ENCODE measurements around the gene OTUB2. TPM values are rescaled to one million over a fixed set of nuclear protein-coding genes. Genes with fewer than 3 reads are reported as not detected.

The OTUB2 gene
- total RNA-seq, 1 donor from 2014 or later, result 0.27 TPM

DNA sequence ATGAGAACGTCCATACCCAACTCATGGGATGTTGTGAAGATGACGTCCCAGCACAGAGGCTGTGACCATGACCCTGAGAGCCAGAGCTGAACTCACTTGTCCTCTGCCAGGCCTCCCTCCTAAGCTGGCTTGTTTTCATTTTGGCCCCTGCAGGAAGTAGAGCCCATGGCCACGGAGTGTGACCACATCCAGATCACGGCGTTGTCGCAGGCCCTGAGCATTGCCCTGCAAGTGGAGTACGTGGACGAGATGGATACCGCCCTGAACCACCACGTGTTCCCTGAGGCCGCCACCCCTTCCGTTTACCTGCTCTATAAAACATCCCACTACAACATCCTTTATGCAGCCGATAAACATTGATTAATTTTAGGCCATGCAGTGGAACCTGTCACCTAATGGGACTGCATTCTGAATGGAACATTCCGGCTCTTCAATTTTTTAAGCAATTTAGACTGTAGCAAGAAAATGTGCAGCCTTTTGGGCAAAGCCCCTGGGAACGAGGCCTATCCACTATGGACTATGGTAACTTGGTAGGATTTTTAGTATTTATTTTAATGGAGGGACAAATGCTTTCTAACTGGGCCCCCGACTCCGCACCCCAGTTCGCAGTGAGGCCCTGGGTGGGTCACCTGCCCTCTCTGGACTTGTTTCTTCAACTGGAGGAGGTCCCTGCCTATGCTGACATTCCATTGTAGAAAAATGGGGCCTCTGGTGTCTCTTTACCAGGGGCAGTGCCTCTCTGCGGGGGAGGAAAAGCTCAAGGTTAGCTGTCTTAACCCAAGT is 19.6 kb downstream of the OTUB2 start:
- Histone ChIP-seq H3K36me3 (peaks cover 52% of the 10 kb centered on the region), H3K4me1 (peaks cover 50% of the 10 kb centered on the region), H3K9me3 (replicated peaks) (no peaks in the 10 kb centered on the region), H3K4me3 (no peak overlapping the region), H3K27me3 (ENCODE audit: low read depth) (no peaks in the 10 kb centered on the region), H3K27ac (replicated peaks) (no peak overlapping the region)
- intact Hi-C loops (cut with micrococcal nuclease), result no loop called here
- TF ChIP-seq, protein P1, sequence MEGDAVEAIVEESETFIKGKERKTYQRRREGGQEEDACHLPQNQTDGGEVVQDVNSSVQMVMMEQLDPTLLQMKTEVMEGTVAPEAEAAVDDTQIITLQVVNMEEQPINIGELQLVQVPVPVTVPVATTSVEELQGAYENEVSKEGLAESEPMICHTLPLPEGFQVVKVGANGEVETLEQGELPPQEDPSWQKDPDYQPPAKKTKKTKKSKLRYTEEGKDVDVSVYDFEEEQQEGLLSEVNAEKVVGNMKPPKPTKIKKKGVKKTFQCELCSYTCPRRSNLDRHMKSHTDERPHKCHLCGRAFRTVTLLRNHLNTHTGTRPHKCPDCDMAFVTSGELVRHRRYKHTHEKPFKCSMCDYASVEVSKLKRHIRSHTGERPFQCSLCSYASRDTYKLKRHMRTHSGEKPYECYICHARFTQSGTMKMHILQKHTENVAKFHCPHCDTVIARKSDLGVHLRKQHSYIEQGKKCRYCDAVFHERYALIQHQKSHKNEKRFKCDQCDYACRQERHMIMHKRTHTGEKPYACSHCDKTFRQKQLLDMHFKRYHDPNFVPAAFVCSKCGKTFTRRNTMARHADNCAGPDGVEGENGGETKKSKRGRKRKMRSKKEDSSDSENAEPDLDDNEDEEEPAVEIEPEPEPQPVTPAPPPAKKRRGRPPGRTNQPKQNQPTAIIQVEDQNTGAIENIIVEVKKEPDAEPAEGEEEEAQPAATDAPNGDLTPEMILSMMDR (IDR thresholded peaks at IDR 0.05; ENCODE audit: borderline replicate concordance), result no peak
- DNase-seq, result no peak

GRCh38 chr14:94046696-94047250 is 20.6 kb downstream of the OTUB2 start:
- peaks cover 63% of the 10 kb centered on the region for H3K36me3 ChIP-seq
- DNase-seq, result no peak
- no peak overlapping the region for H3K27ac ChIP-seq (replicated peaks)

GRCh38 chr14:94047581-94047980 is 21.4 kb downstream of the OTUB2 start:
- intact Hi-C loops (cut with micrococcal nuclease), result no loop called here
- no peak for DNase-seq
- H3K27me3 ChIP-seq (ENCODE audit: low read depth), result no peaks in the 10 kb centered on the region
- H3K27ac ChIP-seq (replicated peaks), result no peak overlapping the region
- TF ChIP-seq, protein P1 (IDR thresholded peaks at IDR 0.05; ENCODE audit: borderline replicate concordance), result no peak
- peaks cover 71% of the 10 kb centered on the region for H3K36me3 ChIP-seq
- H3K9me3 ChIP-seq (replicated peaks), result no peaks in the 10 kb centered on the region
- H3K4me3 ChIP-seq, result no peak overlapping the region
- peaks cover 50% of the 10 kb centered on the region for H3K4me1 ChIP-seq

More at GRCh38 chr14:94046696-94047250, 20.6 kb downstream of the OTUB2 start:
- Histone ChIP-seq H3K27me3 (ENCODE audit: low read depth) (no peaks in the 10 kb centered on the region), H3K4me3 (no peak overlapping the region), H3K4me1 (peaks cover 50% of the 10 kb centered on the region), H3K9me3 (replicated peaks) (no peaks in the 10 kb centered on the region)
- intact Hi-C loops (cut with micrococcal nuclease), result no loop called here
- TF ChIP-seq, protein P1 (IDR thresholded peaks at IDR 0.05; ENCODE audit: borderline replicate concordance), result no peak

DNA sequence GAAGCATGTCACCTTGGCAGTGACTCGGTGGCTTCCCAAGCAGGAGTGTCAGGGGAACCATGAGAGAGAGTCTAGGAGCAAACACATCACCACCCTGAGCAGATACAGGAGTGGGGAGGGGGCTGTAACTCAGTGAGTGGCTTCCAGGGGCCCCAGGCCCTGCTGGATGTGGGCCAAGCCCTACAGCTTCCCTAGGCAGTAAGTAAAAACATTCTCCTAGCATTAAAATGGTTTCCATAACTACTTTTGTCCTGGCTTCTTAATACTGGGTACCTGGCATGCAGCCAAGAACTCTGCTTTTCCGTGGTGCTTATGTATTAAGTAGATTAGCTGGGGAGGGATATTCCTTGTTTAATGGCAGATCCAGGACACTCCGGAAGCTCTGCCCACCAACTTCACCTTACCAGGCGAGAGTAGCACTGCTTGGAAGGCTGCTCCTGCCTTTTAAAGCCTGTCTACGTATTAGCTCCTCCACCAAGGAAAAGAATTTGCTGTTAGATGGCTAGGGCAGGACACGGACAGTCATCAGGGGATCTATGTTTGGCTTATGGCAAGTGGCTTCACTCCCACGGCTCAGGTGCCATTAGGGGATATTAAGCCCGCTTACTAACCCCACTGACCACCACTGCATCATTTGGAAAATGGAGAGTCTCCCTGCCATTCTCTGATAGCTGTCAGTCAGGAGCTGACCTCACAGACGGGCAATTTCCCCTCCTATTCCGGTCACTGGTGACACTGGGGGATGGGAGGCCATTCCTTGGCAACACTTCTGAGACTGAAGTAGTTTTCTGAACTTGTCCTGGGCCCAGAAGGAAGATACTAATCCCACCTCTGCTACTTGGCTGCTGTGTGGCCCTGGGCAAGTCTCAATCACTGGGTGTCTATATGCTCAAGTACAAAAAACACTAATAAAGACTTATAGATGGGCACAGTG is 22.8 kb downstream of the OTUB2 start:
- H3K27ac ChIP-seq (replicated peaks), result peak overlapping the region; percentile 1
- intact Hi-C loops (cut with micrococcal nuclease), result no loop called here

DNA sequence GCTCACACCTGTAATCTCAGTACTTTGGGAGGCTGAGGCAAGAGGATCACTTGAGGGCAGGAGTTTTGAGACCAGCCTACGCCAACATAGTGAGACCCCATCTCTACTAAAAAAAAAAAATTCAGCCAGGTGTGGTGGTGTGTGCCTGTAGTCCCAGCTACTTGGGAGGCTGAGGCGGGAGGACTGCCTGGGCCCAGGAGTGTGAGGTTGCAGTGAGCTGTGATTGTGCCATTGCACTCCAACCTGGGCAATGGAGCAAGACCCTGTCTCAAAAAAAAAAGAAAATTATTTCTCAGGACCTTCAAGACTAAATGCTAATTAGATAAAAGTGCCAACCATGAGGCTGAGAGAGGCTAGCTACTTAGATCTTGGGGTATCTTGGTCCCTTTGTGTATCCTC is 23.5 kb downstream of the OTUB2 start:
- Histone ChIP-seq H3K4me1 (peaks cover 48% of the 10 kb centered on the region), H3K27me3 (ENCODE audit: low read depth) (no peaks in the 10 kb centered on the region), H3K36me3 (peaks cover 91% of the 10 kb centered on the region), H3K9me3 (replicated peaks) (no peaks in the 10 kb centered on the region), H3K27ac (replicated peaks) (no peak overlapping the region), H3K4me3 (no peak overlapping the region)
- DNase-seq, result no peak
- intact Hi-C loops (cut with micrococcal nuclease), result no loop called here
- TF ChIP-seq, protein P1 (IDR thresholded peaks at IDR 0.05; ENCODE audit: borderline replicate concordance), result no peak

More for the DNA sequence above, 22.8 kb downstream of the OTUB2 start:
- no peak for DNase-seq
- no peak overlapping the region for H3K4me3 ChIP-seq
- H3K27me3 ChIP-seq (ENCODE audit: low read depth), result no peaks in the 10 kb centered on the region
- H3K4me1 ChIP-seq, result peaks cover 48% of the 10 kb centered on the region
- TF ChIP-seq, protein P1 (IDR thresholded peaks at IDR 0.05; ENCODE audit: borderline replicate concordance), result no peak
- no peaks in the 10 kb centered on the region for H3K9me3 ChIP-seq (replicated peaks)
- peaks cover 84% of the 10 kb centered on the region for H3K36me3 ChIP-seq
